Stimulated activated CD4-positive, alpha-beta T cell treated with anti-CD3 and anti-CD28 coated beads, TNF-alpha, amount 100 ng/mL, for 48 hours (primary cell): ENCODE data around the gene SLC16A2.
A peak's percentile ranks its signal among the peaks of the same experiment; 100 is the strongest.

Experiments used
- DNase-seq, 3 donors: peaks; one replicate each; pipeline ENCODE4 v3.0.0-alpha.2; 2020; ENCODE audit warnings: low read depth in 3 of 3

Gene SLC16A2

GRCh38 chrX:74536152-74536831, 115.0 kb downstream of the SLC16A2 start:
- no peak for DNase-seq

- no peak for DNase-seq
These were observed 115.6 kb downstream of the SLC16A2 start for GRCh38 chrX:74536832-74537371.

- no peak for DNase-seq
These were observed 119.4 kb downstream of the SLC16A2 start for GRCh38 chrX:74540635-74541249.

- DNase-seq = no peak
These were observed 124.7 kb downstream of the SLC16A2 start for GRCh38 chrX:74545880-74546523.

- DNase-seq = no peak
These were observed 125.7 kb downstream of the SLC16A2 start for GRCh38 chrX:74546984-74547383.

GRCh38 chrX:74550295-74550802, 129.1 kb downstream of the SLC16A2 start:
- peak; percentile 66 to 87 (median 66) for DNase-seq

GRCh38 chrX:74551934-74552333, 130.6 kb downstream of the SLC16A2 start:
- no peak for DNase-seq

GRCh38 chrX:74557378-74557777, 136.1 kb downstream of the SLC16A2 start:
- no peak for DNase-seq

GRCh38 chrX:74578137-74578536, 156.8 kb downstream of the SLC16A2 start:
- DNase-seq = no peak

- DNase-seq = no peak
These were observed 158.4 kb downstream of the SLC16A2 start for GRCh38 chrX:74579597-74580198.
